Islet precursor cell (in vitro differentiated cells): ENCODE measurements around the gene DGCR8.

Experiments used
- DNase-seq: peaks from one replicate; pipeline ENCODE4 v3.0.0-alpha.2; 2018

The DGCR8 gene

GRCh38 chr22:20069331-20070042, 10.6 kb upstream of the DGCR8 start:
- DNase-seq: no peak

GRCh38 chr22:20071524-20071972, 8.5 kb upstream of the DGCR8 start:
- DNase-seq: no peak

- DNase-seq: no peak
Observed at GRCh38 chr22:20076627-20077172, 3.3 kb upstream of the DGCR8 start.

GRCh38 chr22:20080445-20080775, 369 bp downstream of the DGCR8 start:
- peak; percentile 75 for DNase-seq

- DNase-seq: peak; percentile 80
Observed at GRCh38 chr22:20080776-20081654, 974 bp downstream of the DGCR8 start.

GRCh38 chr22:20083157-20083890, 3.3 kb downstream of the DGCR8 start:
- no peak for DNase-seq

- no peak for DNase-seq
Observed at GRCh38 chr22:20083891-20084546, 4.0 kb downstream of the DGCR8 start.

GRCh38 chr22:20084547-20085413, 4.7 kb downstream of the DGCR8 start:
- DNase-seq: peak; percentile 75

- no peak for DNase-seq
Observed at GRCh38 chr22:20085651-20086050, 5.6 kb downstream of the DGCR8 start.

- no peak for DNase-seq
Observed at GRCh38 chr22:20086101-20086599, 6.1 kb downstream of the DGCR8 start.

GRCh38 chr22:20086763-20087162, 6.7 kb downstream of the DGCR8 start:
- no peak for DNase-seq

GRCh38 chr22:20087319-20088262, 7.5 kb downstream of the DGCR8 start:
- DNase-seq: no peak

GRCh38 chr22:20088263-20088648, 8.2 kb downstream of the DGCR8 start:
- DNase-seq: no peak

- no peak for DNase-seq
Observed at GRCh38 chr22:20089226-20089976, 9.4 kb downstream of the DGCR8 start.

GRCh38 chr22:20089977-20090729, 10.1 kb downstream of the DGCR8 start:
- no peak for DNase-seq

GRCh38 chr22:20090730-20091240, 10.7 kb downstream of the DGCR8 start:
- no peak for DNase-seq

- DNase-seq: peak; percentile 23
Observed at GRCh38 chr22:20091690-20092476, 11.8 kb downstream of the DGCR8 start.

- peak; percentile 40 for DNase-seq
Observed at GRCh38 chr22:20092477-20092854, 12.4 kb downstream of the DGCR8 start.
